IMR-90 (cell line): Measurements from ENCODE around the gene IQGAP2. TPM values are rescaled to one million over a fixed set of nuclear protein-coding genes. Genes with fewer than 3 reads are reported as not detected.

Source experiments
- ATAC-seq: fragments of 200-7000 bp; cut with Tn5 transposase; 2 replicates; pipeline ENCODE4 v1.9.1; 2020; ENCODE audit warnings: low read depth, mild to moderate bottlenecking, moderate library complexity
- BruUV-seq: library from RNA; stranded (reverse); fragments of 400-500 nt; replicated peaks from 2 replicates; lab custom pipeline; 2021; lab: Mats Ljungman, UMichigan
- CTCF ChIA-PET: fragments of 300-600 bp; formaldehyde crosslinking; extraction: SDS; loops from one replicate; lab custom pipeline; 2021; ENCODE audit warnings: antibody characterized with exemption; lab: Yijun Ruan, JAX
- POLR2A ChIA-PET: fragments of 300-600 bp; sonication (Branson Sonifier 250); formaldehyde crosslinking; loops from one replicate; lab custom pipeline; 2022; ENCODE audit warnings: antibody characterized with exemption; ENCODE audit not compliant: unreplicated experiment; lab: Charles Lee
- DNase-seq: peaks from one replicate; pipeline ENCODE4 v3.0.0; 2013
- H2AFZ ChIP-seq: replicated peaks from 2 replicates; pipeline ENCODE3; 2013; ENCODE audit warnings: low read length, mild to moderate bottlenecking; ENCODE audit not compliant: poor library complexity
- H2AK5ac ChIP-seq: 2 replicates; pipeline ENCODE4 v1.6.1; 2013; ENCODE audit warnings: low read depth, low read length, inconsistent platforms
- H2AK9ac ChIP-seq: replicated peaks from 2 replicates; pipeline ENCODE3; 2013; ENCODE audit warnings: mild to moderate bottlenecking, low read depth, low read length, moderate library complexity; ENCODE audit not compliant: poor library complexity
- H2BK120ac ChIP-seq: 2 replicates; pipeline ENCODE4 v1.6.1; 2013; ENCODE audit warnings: low read depth, low read length, inconsistent platforms
- H2BK15ac ChIP-seq: 3 replicates; pipeline ENCODE4 v1.6.1; 2013; ENCODE audit warnings: low read depth, low read length, inconsistent platforms
- H2BK20ac ChIP-seq: 2 replicates; pipeline ENCODE4 v1.6.1; 2013; ENCODE audit warnings: low read depth, mild to moderate bottlenecking, inconsistent platforms, low read length, moderate library complexity
- H2BK5ac ChIP-seq: 2 replicates; pipeline ENCODE4 v1.6.1; 2013; ENCODE audit warnings: mild to moderate bottlenecking, low read depth, low read length, inconsistent platforms; ENCODE audit not compliant: poor library complexity, severe bottlenecking
- H3K14ac ChIP-seq: replicated peaks from 2 replicates; pipeline ENCODE4 v1.6.1; 2013; ENCODE audit warnings: low read depth, low read length, inconsistent platforms
- H3K18ac ChIP-seq: 2 replicates; pipeline ENCODE4 v1.6.1; 2013; ENCODE audit warnings: low read depth, low read length, control low read depth
- H3K23ac ChIP-seq: 2 replicates; pipeline ENCODE4 v1.6.1; 2013; ENCODE audit warnings: low read depth, low read length, inconsistent platforms
- H3K27ac ChIP-seq: 2 replicates; pipeline ENCODE4 v1.5.1; 2013; ENCODE audit warnings: mild to moderate bottlenecking, control low read depth, low read length; ENCODE audit not compliant: insufficient read depth
- H3K27me3 ChIP-seq: 2 replicates; pipeline ENCODE4 v1.6.1; 2013; ENCODE audit warnings: low read length; ENCODE audit not compliant: control insufficient read depth, insufficient read depth
- H3K36me3 ChIP-seq: 2 replicates; pipeline ENCODE4 v1.6.1; 2013; ENCODE audit warnings: low read length, mixed read lengths; ENCODE audit not compliant: control insufficient read depth, insufficient read depth
- H3K4ac ChIP-seq: 2 replicates; pipeline ENCODE4 v1.6.1; 2013; ENCODE audit warnings: low read depth, low read length, inconsistent platforms
- H3K4me1 ChIP-seq: 2 replicates; pipeline ENCODE4 v1.6.1; 2013; ENCODE audit warnings: low read length, mixed read lengths; ENCODE audit not compliant: control insufficient read depth, insufficient read depth
- H3K4me2 ChIP-seq: 2 replicates; pipeline ENCODE4 v1.6.1; 2013; ENCODE audit warnings: low read depth, mild to moderate bottlenecking, control low read depth, low read length, moderate library complexity
- H3K4me3 ChIP-seq: 2 replicates; pipeline ENCODE4 v1.5.1; 2013; ENCODE audit warnings: low read depth, mild to moderate bottlenecking, control low read depth, low read length, moderate library complexity; ENCODE audit not compliant: insufficient read depth
- H3K56ac ChIP-seq: 2 replicates; pipeline ENCODE4 v1.6.1; 2013; ENCODE audit warnings: low read length, inconsistent platforms; ENCODE audit not compliant: insufficient read depth; ENCODE audit errors: extremely low read depth
- H3K79me1 ChIP-seq, 2 experiments: 2 replicates each; pipeline ENCODE4 v1.6.1; 2013; ENCODE audit warnings: low read length in 2 of 2, inconsistent platforms in 1 of 2, low read depth in 1 of 2
- H3K9ac ChIP-seq: 2 replicates; pipeline ENCODE4 v1.6.1; 2013; ENCODE audit warnings: low read depth, low read length, control low read depth
- H3K9me1 ChIP-seq: 2 replicates; pipeline ENCODE4 v1.6.1; 2013; ENCODE audit warnings: low read length, inconsistent platforms; ENCODE audit not compliant: insufficient read depth
- H3K9me3 ChIP-seq: 2 replicates; pipeline ENCODE4 v1.6.1; 2013; ENCODE audit warnings: low read length; ENCODE audit not compliant: control insufficient read depth, insufficient read depth
- H4K20me1 ChIP-seq: 2 replicates; pipeline ENCODE4 v1.6.1; 2013; ENCODE audit warnings: low read length, inconsistent platforms; ENCODE audit not compliant: insufficient read depth
- H4K5ac ChIP-seq: 2 replicates; pipeline ENCODE4 v1.6.1; 2013; ENCODE audit warnings: mild to moderate bottlenecking, low read depth, low read length, control low read depth
- H4K8ac ChIP-seq, 2 experiments: 2 replicates each; pipeline ENCODE4 v1.6.1; 2013; ENCODE audit warnings: low read depth in 2 of 2, low read length in 2 of 2, control low read depth in 1 of 2, inconsistent platforms in 1 of 2
- H4K91ac ChIP-seq: 2 replicates; pipeline ENCODE4 v1.6.1; 2013; ENCODE audit warnings: low read depth, low read length, inconsistent platforms; ENCODE audit not compliant: insufficient read depth
- RFX5 ChIP-seq: IDR thresholded peaks from 2 replicates; pipeline ENCODE4 v1.8.0; 2012; ENCODE audit warnings: low read depth, mild to moderate bottlenecking, low read length, moderate library complexity
- WGBS, 2 experiments: methylation state at CpG; one replicate each; pipeline versions ENCODE4 v1.1.5 to v1.1.7; 2013; ENCODE audit warnings: missing lambda C conversion rate in 2 of 2; ENCODE audit not compliant: insufficient read length in 1 of 2; ENCODE audit errors: extremely low coverage in 2 of 2; 5-methylcytosine and 5-hydroxymethylcytosine counted together
- dilution Hi-C: fragments of 300-500 bp; cut with HindIII; formaldehyde crosslinking; loops from one replicate; pipeline ENCODE4 v1.14.3; 2018; ENCODE audit warnings: low sequenced_read_pairs; ENCODE audit not compliant: unreplicated experiment
- in situ Hi-C: fragments of 300-500 bp; cut with MboI; formaldehyde crosslinking; loops from 3 replicates; pipeline ENCODE4 v1.14.3; 2019; ENCODE audit warnings: low sequenced_read_pairs, inconsistent platforms, mixed read lengths
- intact Hi-C: fragments of 100-400 bp; cut with micrococcal nuclease; formaldehyde crosslinking; loops from 2 replicates; pipeline ENCODE4 v1.10.0; 2022
- polyA plus RNA-seq, 3 experiments: library from polyadenylated mRNA; depleted of rRNA; stranded (reverse); fragments of >200 nt; gene quantifications; 2 replicates each; pipeline ENCODE4 v1.2.3, GENCODE V29; 2012; ENCODE audit warnings: low replicate concordance in 1 of 3
- total RNA-seq: library from RNA; depleted of rRNA; stranded (reverse); fragments of >200 nt; gene quantifications from 2 replicates; pipeline ENCODE4 v1.2.3, GENCODE V29; 2012
- TF ChIP-seq, protein P1 (sequence below): fragments of 150-350 bp; IDR thresholded peaks from 2 replicates; pipeline ENCODE4 v1.6.1; 2016; ENCODE audit warnings: low read depth, mild to moderate bottlenecking, low read length, moderate library complexity, borderline replicate concordance
- TF ChIP-seq, protein P2 (sequence below): fragments of 150-350 bp; IDR thresholded peaks from 2 replicates; pipeline ENCODE4 v1.6.1; 2017; ENCODE audit warnings: mild to moderate bottlenecking, antibody characterized with exemption, low read length, low read depth

Gene IQGAP2
- total and polyA plus RNA-seq, 2 of the 4 experiments (the other 2 are of a cell fraction), result 0.21 to 0.36 TPM

GRCh38 chr5:76499507-76500161, 96.5 kb downstream of the IQGAP2 start:
- no peaks in the 10 kb centered on the region for H3K4me1 ChIP-seq
- H3K36me3 ChIP-seq, result no peaks in the 10 kb centered on the region
- H3K14ac ChIP-seq, result no peak overlapping the region
- H3K27ac ChIP-seq, result no peak overlapping the region
- dilution Hi-C loops (no loop called here), intact Hi-C loops (loop anchor here (1.0 kb wide), 1 partner anchor 39 kb away; no protein-coding TSS in a partner anchor), in situ Hi-C loops (no loop called here)
- H3K4me2 ChIP-seq, result no peak overlapping the region
- H3K18ac ChIP-seq, result no peak overlapping the region
- H4K91ac ChIP-seq, result no peak overlapping the region
- H4K20me1 ChIP-seq, result no peaks in the 10 kb centered on the region
- H3K4ac ChIP-seq, result no peak overlapping the region
- ChIA-PET CTCF (no interaction called here), POLR2A (no interaction called here)
- H4K8ac ChIP-seq, result no peak overlapping the region
- H2BK20ac ChIP-seq, result no peak overlapping the region
- H3K79me1 ChIP-seq, result no peaks in the 10 kb centered on the region
- no peaks in the 10 kb centered on the region for H3K9me1 ChIP-seq
- no peak overlapping the region for H2BK15ac ChIP-seq
- H3K27me3 ChIP-seq, result peaks cover 2% of the 10 kb centered on the region
- no peak for ATAC-seq
- no peak overlapping the region for H2AK9ac ChIP-seq
- H2AFZ ChIP-seq, result no peak overlapping the region
- no peak overlapping the region for H4K5ac ChIP-seq
- no peak overlapping the region for H3K23ac ChIP-seq
- TF ChIP-seq, protein P1, sequence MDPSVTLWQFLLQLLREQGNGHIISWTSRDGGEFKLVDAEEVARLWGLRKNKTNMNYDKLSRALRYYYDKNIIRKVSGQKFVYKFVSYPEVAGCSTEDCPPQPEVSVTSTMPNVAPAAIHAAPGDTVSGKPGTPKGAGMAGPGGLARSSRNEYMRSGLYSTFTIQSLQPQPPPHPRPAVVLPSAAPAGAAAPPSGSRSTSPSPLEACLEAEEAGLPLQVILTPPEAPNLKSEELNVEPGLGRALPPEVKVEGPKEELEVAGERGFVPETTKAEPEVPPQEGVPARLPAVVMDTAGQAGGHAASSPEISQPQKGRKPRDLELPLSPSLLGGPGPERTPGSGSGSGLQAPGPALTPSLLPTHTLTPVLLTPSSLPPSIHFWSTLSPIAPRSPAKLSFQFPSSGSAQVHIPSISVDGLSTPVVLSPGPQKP, result no peak
- TF ChIP-seq RFX5, result no peak
- TF ChIP-seq, protein P2, sequence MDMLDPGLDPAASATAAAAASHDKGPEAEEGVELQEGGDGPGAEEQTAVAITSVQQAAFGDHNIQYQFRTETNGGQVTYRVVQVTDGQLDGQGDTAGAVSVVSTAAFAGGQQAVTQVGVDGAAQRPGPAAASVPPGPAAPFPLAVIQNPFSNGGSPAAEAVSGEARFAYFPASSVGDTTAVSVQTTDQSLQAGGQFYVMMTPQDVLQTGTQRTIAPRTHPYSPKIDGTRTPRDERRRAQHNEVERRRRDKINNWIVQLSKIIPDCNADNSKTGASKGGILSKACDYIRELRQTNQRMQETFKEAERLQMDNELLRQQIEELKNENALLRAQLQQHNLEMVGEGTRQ, result no peak
- no peak overlapping the region for H3K4me3 ChIP-seq
- no peak overlapping the region for H2AK5ac ChIP-seq
- no peak overlapping the region for H2BK120ac ChIP-seq
- H2BK5ac ChIP-seq, result no peak overlapping the region
- no peaks in the 10 kb centered on the region for H3K9me3 ChIP-seq
- no peak for DNase-seq
- no TSS peak for BruUV-seq
- no peak overlapping the region for H3K56ac ChIP-seq
- WGBS, 2 experiments, result no CpG with 5 or more reads among the region's 2 CpGs
- no peak overlapping the region for H3K9ac ChIP-seq
